Fibroblast of lung (primary cell): Measurements from ENCODE around the gene ADA. TPM values are rescaled to one million over a fixed set of nuclear protein-coding genes. Genes with fewer than 3 reads are reported as not detected.

Source experiments
- DNase-seq, 2 donors: peaks; one replicate each; pipeline versions ENCODE4 v3.0.0 to v3.0.0-alpha.2; 2010; ENCODE audit warnings: low read depth in 2 of 2
- H2AFZ ChIP-seq: 2 replicates; pipeline ENCODE4 v1.5.1; 2012; ENCODE audit warnings: low read length, control low read depth, inconsistent platforms
- H3K27ac ChIP-seq: 2 replicates; pipeline ENCODE4 v1.5.1; 2011; ENCODE audit warnings: low read length, control low read depth; ENCODE audit not compliant: insufficient read depth
- H3K27me3 ChIP-seq: 2 replicates; pipeline ENCODE4 v1.5.1; 2011; ENCODE audit warnings: mild to moderate bottlenecking, low read length; ENCODE audit not compliant: control insufficient read depth, insufficient read depth
- H3K36me3 ChIP-seq: 2 replicates; pipeline ENCODE4 v1.5.1; 2011; ENCODE audit warnings: low read length; ENCODE audit not compliant: control insufficient read depth, insufficient read depth
- H3K4me1 ChIP-seq: 2 replicates; pipeline ENCODE4 v1.5.1; 2011; ENCODE audit warnings: low read length; ENCODE audit not compliant: control insufficient read depth, insufficient read depth; ENCODE audit errors: extremely low read depth
- H3K4me2 ChIP-seq: 2 replicates; pipeline ENCODE4 v1.5.1; 2011; ENCODE audit warnings: low read length, control low read depth; ENCODE audit not compliant: insufficient read depth; ENCODE audit errors: extremely low read depth
- H3K4me3 ChIP-seq, 4 experiments: fragments of 200-600 bp in 1 of 4; sonication (generic) in 1 of 4; replicated peaks in 1 of 4; 2 replicates each; pipeline ENCODE4 v1.5.1; 2011 to 2016; ENCODE audit warnings: low read length in 4 of 4, low read depth in 3 of 4, mild to moderate bottlenecking in 3 of 4, control low read depth in 2 of 4, inconsistent platforms in 1 of 4, mixed read lengths in 1 of 4; ENCODE audit not compliant: insufficient read depth in 1 of 4; ENCODE audit errors: control extremely low read depth in 1 of 4
- H3K79me2 ChIP-seq: 2 replicates; pipeline ENCODE4 v1.5.1; 2012; ENCODE audit warnings: mild to moderate bottlenecking, low read length, inconsistent platforms; ENCODE audit not compliant: control insufficient read depth, insufficient read depth
- H3K9ac ChIP-seq: 2 replicates; pipeline ENCODE4 v1.5.1; 2011; ENCODE audit warnings: mild to moderate bottlenecking, low read length, control low read depth; ENCODE audit not compliant: insufficient read depth
- H3K9me3 ChIP-seq: 2 replicates; pipeline ENCODE4 v1.5.1; 2012; ENCODE audit warnings: low read depth, low read length; ENCODE audit not compliant: control insufficient read depth, insufficient read depth
- H4K20me1 ChIP-seq: 2 replicates; pipeline ENCODE4 v1.5.1; 2011; ENCODE audit warnings: low read length; ENCODE audit not compliant: control insufficient read depth, insufficient read depth; ENCODE audit errors: extremely low read depth
- EZH2 ChIP-seq: IDR thresholded peaks from 2 replicates; pipeline ENCODE4 v1.5.1; 2012; ENCODE audit warnings: low read length, control low read depth, mild to moderate bottlenecking; ENCODE audit errors: missing control alignments
- polyA plus RNA-seq, 2 donors: library from polyadenylated mRNA; depleted of rRNA in 1 of 2; stranded (reverse) in 1 of 2; unstranded in 1 of 2; fragments of >200 nt; gene quantifications; 2 replicates each; pipeline ENCODE4 v1.2.1, GENCODE V29; 2011 to 2012; ENCODE audit warnings: missing spikeins in 1 of 2
- total RNA-seq: library from RNA; depleted of rRNA; stranded (reverse); fragments of >200 nt; gene quantifications from 2 replicates; pipeline ENCODE4 v1.2.1, GENCODE V29; 2014
- TF ChIP-seq, protein P1 (sequence below), 2 donors: IDR thresholded peaks in 1 of 2; conservative IDR thresholded peaks in 1 of 2; 1 replicate in 1 of 2; 2 replicates in 1 of 2; pipeline ENCODE4 v1.5.1; 2011 to 2012; ENCODE audit warnings: low read length in 2 of 2, control low read depth in 1 of 2, inconsistent platforms in 1 of 2, low read depth in 1 of 2, mild to moderate bottlenecking in 1 of 2

The ADA gene
- total and polyA plus RNA-seq, 2 donors (not counting 1 experiment from before 2014, with no cell fraction given) = 5.4 to 21.9 TPM

DNA sequence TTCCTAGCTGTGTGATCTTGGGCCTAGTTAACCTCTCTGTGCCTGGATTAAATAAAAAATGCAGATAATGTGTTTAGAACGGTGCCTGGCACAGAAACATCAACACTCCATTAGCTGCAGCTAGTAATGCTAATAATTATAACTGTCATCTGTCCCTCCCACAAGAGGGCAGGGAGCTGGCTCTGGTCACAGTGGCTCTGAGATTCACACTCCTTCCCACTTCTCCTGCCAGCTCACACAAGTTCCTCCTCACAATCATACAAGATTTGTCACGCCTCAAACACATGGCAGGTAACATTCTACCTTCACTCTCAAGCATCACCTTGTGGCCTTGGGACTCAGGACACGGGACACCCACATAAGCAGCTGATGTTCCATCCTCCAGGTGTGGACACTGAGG lies 2.4 kb downstream of the ADA start:
- Histone ChIP-seq H3K79me2 (no peaks in the 10 kb centered on the region), H3K36me3 (no peaks in the 10 kb centered on the region), H3K4me2 (no peak overlapping the region), H3K4me1 (peaks cover 8% of the 10 kb centered on the region), H2AFZ (no peak overlapping the region), H3K9me3 (no peaks in the 10 kb centered on the region), H4K20me1 (no peaks in the 10 kb centered on the region), H3K4me3 (no peak overlapping the region), H3K27ac (no peak overlapping the region), H3K27me3 (peaks cover 9% of the 10 kb centered on the region), H3K9ac (no peak overlapping the region)
- no peak for DNase-seq
- TF ChIP-seq, protein P1, sequence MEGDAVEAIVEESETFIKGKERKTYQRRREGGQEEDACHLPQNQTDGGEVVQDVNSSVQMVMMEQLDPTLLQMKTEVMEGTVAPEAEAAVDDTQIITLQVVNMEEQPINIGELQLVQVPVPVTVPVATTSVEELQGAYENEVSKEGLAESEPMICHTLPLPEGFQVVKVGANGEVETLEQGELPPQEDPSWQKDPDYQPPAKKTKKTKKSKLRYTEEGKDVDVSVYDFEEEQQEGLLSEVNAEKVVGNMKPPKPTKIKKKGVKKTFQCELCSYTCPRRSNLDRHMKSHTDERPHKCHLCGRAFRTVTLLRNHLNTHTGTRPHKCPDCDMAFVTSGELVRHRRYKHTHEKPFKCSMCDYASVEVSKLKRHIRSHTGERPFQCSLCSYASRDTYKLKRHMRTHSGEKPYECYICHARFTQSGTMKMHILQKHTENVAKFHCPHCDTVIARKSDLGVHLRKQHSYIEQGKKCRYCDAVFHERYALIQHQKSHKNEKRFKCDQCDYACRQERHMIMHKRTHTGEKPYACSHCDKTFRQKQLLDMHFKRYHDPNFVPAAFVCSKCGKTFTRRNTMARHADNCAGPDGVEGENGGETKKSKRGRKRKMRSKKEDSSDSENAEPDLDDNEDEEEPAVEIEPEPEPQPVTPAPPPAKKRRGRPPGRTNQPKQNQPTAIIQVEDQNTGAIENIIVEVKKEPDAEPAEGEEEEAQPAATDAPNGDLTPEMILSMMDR (conservative IDR thresholded peaks at IDR 0.05 in 1 of 2, IDR thresholded peaks at IDR 0.05 in 1 of 2; ENCODE audit: low read depth in 1 of 2, low read length in 2 of 2) = no peak
- TF ChIP-seq EZH2 = no peak

DNA sequence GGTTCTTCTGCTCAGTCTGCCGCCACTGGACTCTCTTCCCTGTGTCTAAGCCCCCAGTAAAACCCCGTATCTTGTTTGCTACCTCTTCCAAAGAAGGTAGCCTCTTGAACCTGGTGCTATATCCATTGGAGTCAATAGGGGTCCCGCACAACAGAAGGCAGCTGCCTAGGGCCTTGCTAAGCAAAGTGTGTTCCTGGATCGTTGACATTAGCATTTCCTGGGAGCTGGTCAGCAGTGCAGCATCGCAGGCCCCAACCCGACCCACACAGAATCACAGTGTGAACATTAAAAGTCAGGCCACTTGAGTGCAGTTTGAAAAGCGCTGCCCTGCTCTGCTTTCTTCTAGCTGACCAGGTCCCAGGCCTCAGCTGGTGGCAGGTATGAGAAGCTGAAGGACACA lies 2.9 kb downstream of the ADA start:
- no peak for DNase-seq
- H3K27ac ChIP-seq = no peak overlapping the region
- no peaks in the 10 kb centered on the region for H3K36me3 ChIP-seq
- no peak overlapping the region for H3K4me2 ChIP-seq
- no peaks in the 10 kb centered on the region for H3K9me3 ChIP-seq
- H3K9ac ChIP-seq = no peak overlapping the region
- H3K79me2 ChIP-seq = no peaks in the 10 kb centered on the region
- H3K27me3 ChIP-seq = peaks cover 6% of the 10 kb centered on the region
- H2AFZ ChIP-seq = no peak overlapping the region
- TF ChIP-seq EZH2 = no peak
- TF ChIP-seq, protein P1 (conservative IDR thresholded peaks at IDR 0.05 in 1 of 2, IDR thresholded peaks at IDR 0.05 in 1 of 2; ENCODE audit: low read depth in 1 of 2, low read length in 2 of 2) = no peak
- no peaks in the 10 kb centered on the region for H4K20me1 ChIP-seq
- H3K4me3 ChIP-seq = no peak overlapping the region
- H3K4me1 ChIP-seq = peaks cover 8% of the 10 kb centered on the region

DNA sequence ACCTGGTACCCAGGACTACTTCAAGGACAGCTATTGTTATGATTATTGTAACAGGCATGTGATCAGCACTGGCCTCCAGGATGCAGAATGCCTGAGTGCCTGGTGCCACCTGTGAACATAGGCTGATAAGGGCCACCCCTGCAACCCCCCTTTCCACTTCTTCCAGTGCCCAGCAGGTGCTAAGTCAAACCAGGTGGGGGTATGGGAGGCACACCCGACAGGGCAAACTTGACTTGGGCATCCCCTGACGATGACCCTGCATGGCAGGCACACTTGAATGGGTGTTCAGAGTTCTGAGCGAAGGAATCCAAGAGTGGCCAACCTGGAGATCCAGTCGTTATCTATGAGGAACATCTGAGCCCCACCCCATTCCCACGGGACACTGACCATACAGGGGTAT lies 3.4 kb downstream of the ADA start:
- H2AFZ ChIP-seq = no peak overlapping the region
- no peak overlapping the region for H3K4me3 ChIP-seq
- no peak overlapping the region for H3K4me2 ChIP-seq
- no peak for TF ChIP-seq EZH2
- TF ChIP-seq, protein P1 (conservative IDR thresholded peaks at IDR 0.05 in 1 of 2, IDR thresholded peaks at IDR 0.05 in 1 of 2; ENCODE audit: low read depth in 1 of 2, low read length in 2 of 2) = no peak
- DNase-seq = no peak
- no peaks in the 10 kb centered on the region for H4K20me1 ChIP-seq
- no peak overlapping the region for H3K9ac ChIP-seq
- no peak overlapping the region for H3K27ac ChIP-seq
- H3K36me3 ChIP-seq = no peaks in the 10 kb centered on the region
- H3K4me1 ChIP-seq = peaks cover 11% of the 10 kb centered on the region
- H3K9me3 ChIP-seq = no peaks in the 10 kb centered on the region
- H3K27me3 ChIP-seq = peaks cover 3% of the 10 kb centered on the region
- H3K79me2 ChIP-seq = no peaks in the 10 kb centered on the region
